IMR-90 (cell line): ENCODE measurements around the gene SLC16A8. TPM values are rescaled to one million over a fixed set of nuclear protein-coding genes. Genes with fewer than 3 reads are reported as not detected.

Experiments used
- ATAC-seq: fragments of 200-7000 bp; cut with Tn5 transposase; 2 replicates; pipeline ENCODE4 v1.9.1; 2020; ENCODE audit warnings: low read depth, mild to moderate bottlenecking, moderate library complexity
- BruUV-seq: library from RNA; stranded (reverse); fragments of 400-500 nt; replicated peaks from 2 replicates; lab custom pipeline; 2021; lab: Mats Ljungman, UMichigan
- CTCF ChIA-PET: fragments of 300-600 bp; formaldehyde crosslinking; extraction: SDS; loops from one replicate; lab custom pipeline; 2021; ENCODE audit warnings: antibody characterized with exemption; lab: Yijun Ruan, JAX
- POLR2A ChIA-PET: fragments of 300-600 bp; sonication (Branson Sonifier 250); formaldehyde crosslinking; loops from one replicate; lab custom pipeline; 2022; ENCODE audit warnings: antibody characterized with exemption; ENCODE audit not compliant: unreplicated experiment; lab: Charles Lee
- DNase-seq: peaks from one replicate; pipeline ENCODE4 v3.0.0; 2013
- H2AFZ ChIP-seq: replicated peaks from 2 replicates; pipeline ENCODE3; 2013; ENCODE audit warnings: low read length, mild to moderate bottlenecking; ENCODE audit not compliant: poor library complexity
- H2AK5ac ChIP-seq: 2 replicates; pipeline ENCODE4 v1.6.1; 2013; ENCODE audit warnings: low read depth, low read length, inconsistent platforms
- H2AK9ac ChIP-seq: replicated peaks from 2 replicates; pipeline ENCODE3; 2013; ENCODE audit warnings: mild to moderate bottlenecking, low read depth, low read length, moderate library complexity; ENCODE audit not compliant: poor library complexity
- H2BK120ac ChIP-seq: 2 replicates; pipeline ENCODE4 v1.6.1; 2013; ENCODE audit warnings: low read depth, low read length, inconsistent platforms
- H2BK15ac ChIP-seq: 3 replicates; pipeline ENCODE4 v1.6.1; 2013; ENCODE audit warnings: low read depth, low read length, inconsistent platforms
- H2BK20ac ChIP-seq: 2 replicates; pipeline ENCODE4 v1.6.1; 2013; ENCODE audit warnings: low read depth, mild to moderate bottlenecking, inconsistent platforms, low read length, moderate library complexity
- H2BK5ac ChIP-seq: 2 replicates; pipeline ENCODE4 v1.6.1; 2013; ENCODE audit warnings: mild to moderate bottlenecking, low read depth, low read length, inconsistent platforms; ENCODE audit not compliant: poor library complexity, severe bottlenecking
- H3K14ac ChIP-seq: replicated peaks from 2 replicates; pipeline ENCODE4 v1.6.1; 2013; ENCODE audit warnings: low read depth, low read length, inconsistent platforms
- H3K18ac ChIP-seq: 2 replicates; pipeline ENCODE4 v1.6.1; 2013; ENCODE audit warnings: low read depth, low read length, control low read depth
- H3K23ac ChIP-seq: 2 replicates; pipeline ENCODE4 v1.6.1; 2013; ENCODE audit warnings: low read depth, low read length, inconsistent platforms
- H3K27ac ChIP-seq: 2 replicates; pipeline ENCODE4 v1.5.1; 2013; ENCODE audit warnings: mild to moderate bottlenecking, control low read depth, low read length; ENCODE audit not compliant: insufficient read depth
- H3K27me3 ChIP-seq: 2 replicates; pipeline ENCODE4 v1.6.1; 2013; ENCODE audit warnings: low read length; ENCODE audit not compliant: control insufficient read depth, insufficient read depth
- H3K36me3 ChIP-seq: 2 replicates; pipeline ENCODE4 v1.6.1; 2013; ENCODE audit warnings: low read length, mixed read lengths; ENCODE audit not compliant: control insufficient read depth, insufficient read depth
- H3K4ac ChIP-seq: 2 replicates; pipeline ENCODE4 v1.6.1; 2013; ENCODE audit warnings: low read depth, low read length, inconsistent platforms
- H3K4me1 ChIP-seq: 2 replicates; pipeline ENCODE4 v1.6.1; 2013; ENCODE audit warnings: low read length, mixed read lengths; ENCODE audit not compliant: control insufficient read depth, insufficient read depth
- H3K4me2 ChIP-seq: 2 replicates; pipeline ENCODE4 v1.6.1; 2013; ENCODE audit warnings: low read depth, mild to moderate bottlenecking, control low read depth, low read length, moderate library complexity
- H3K4me3 ChIP-seq: 2 replicates; pipeline ENCODE4 v1.5.1; 2013; ENCODE audit warnings: low read depth, mild to moderate bottlenecking, control low read depth, low read length, moderate library complexity; ENCODE audit not compliant: insufficient read depth
- H3K56ac ChIP-seq: 2 replicates; pipeline ENCODE4 v1.6.1; 2013; ENCODE audit warnings: low read length, inconsistent platforms; ENCODE audit not compliant: insufficient read depth; ENCODE audit errors: extremely low read depth
- H3K79me1 ChIP-seq, 2 experiments: 2 replicates each; pipeline ENCODE4 v1.6.1; 2013; ENCODE audit warnings: low read length in 2 of 2, inconsistent platforms in 1 of 2, low read depth in 1 of 2
- H3K9ac ChIP-seq: 2 replicates; pipeline ENCODE4 v1.6.1; 2013; ENCODE audit warnings: low read depth, low read length, control low read depth
- H3K9me1 ChIP-seq: 2 replicates; pipeline ENCODE4 v1.6.1; 2013; ENCODE audit warnings: low read length, inconsistent platforms; ENCODE audit not compliant: insufficient read depth
- H3K9me3 ChIP-seq: 2 replicates; pipeline ENCODE4 v1.6.1; 2013; ENCODE audit warnings: low read length; ENCODE audit not compliant: control insufficient read depth, insufficient read depth
- H4K20me1 ChIP-seq: 2 replicates; pipeline ENCODE4 v1.6.1; 2013; ENCODE audit warnings: low read length, inconsistent platforms; ENCODE audit not compliant: insufficient read depth
- H4K5ac ChIP-seq: 2 replicates; pipeline ENCODE4 v1.6.1; 2013; ENCODE audit warnings: mild to moderate bottlenecking, low read depth, low read length, control low read depth
- H4K8ac ChIP-seq, 2 experiments: 2 replicates each; pipeline ENCODE4 v1.6.1; 2013; ENCODE audit warnings: low read depth in 2 of 2, low read length in 2 of 2, control low read depth in 1 of 2, inconsistent platforms in 1 of 2
- H4K91ac ChIP-seq: 2 replicates; pipeline ENCODE4 v1.6.1; 2013; ENCODE audit warnings: low read depth, low read length, inconsistent platforms; ENCODE audit not compliant: insufficient read depth
- BHLHE40 ChIP-seq: fragments of 150-350 bp; IDR thresholded peaks from 2 replicates; pipeline ENCODE4 v1.6.1; 2016; ENCODE audit warnings: mild to moderate bottlenecking, low read depth, low read length
- CHD1 ChIP-seq: IDR thresholded peaks from 2 replicates; pipeline ENCODE4 v1.6.1; 2012; ENCODE audit warnings: low read depth, low read length, improper control_type of control experiment
- MAFK ChIP-seq: IDR thresholded peaks from 2 replicates; pipeline ENCODE4 v1.6.1; 2012; ENCODE audit warnings: low read depth, low read length, improper control_type of control experiment
- NFE2L2 ChIP-seq: fragments of 150-350 bp; IDR thresholded peaks from 2 replicates; pipeline ENCODE4 v1.6.1; 2016; ENCODE audit warnings: low read depth, mild to moderate bottlenecking, low read length
- RCOR1 ChIP-seq: IDR thresholded peaks from 2 replicates; pipeline ENCODE4 v1.6.1; 2012; ENCODE audit warnings: mild to moderate bottlenecking, low read length, improper control_type of control experiment; ENCODE audit not compliant: insufficient replicate concordance
- SMC3 ChIP-seq: fragments of 150-350 bp; IDR thresholded peaks from 2 replicates; pipeline ENCODE4 v1.6.1; 2016; ENCODE audit warnings: low read depth, mild to moderate bottlenecking, antibody characterized with exemption, low read length, moderate library complexity
- WGBS, 2 experiments: methylation state at CpG; one replicate each; pipeline versions ENCODE4 v1.1.5 to v1.1.7; 2013; ENCODE audit warnings: missing lambda C conversion rate in 2 of 2; ENCODE audit not compliant: insufficient read length in 1 of 2; ENCODE audit errors: extremely low coverage in 2 of 2; 5-methylcytosine and 5-hydroxymethylcytosine counted together
- dilution Hi-C: fragments of 300-500 bp; cut with HindIII; formaldehyde crosslinking; loops from one replicate; pipeline ENCODE4 v1.14.3; 2018; ENCODE audit warnings: low sequenced_read_pairs; ENCODE audit not compliant: unreplicated experiment
- in situ Hi-C: fragments of 300-500 bp; cut with MboI; formaldehyde crosslinking; loops from 3 replicates; pipeline ENCODE4 v1.14.3; 2019; ENCODE audit warnings: low sequenced_read_pairs, inconsistent platforms, mixed read lengths
- intact Hi-C: fragments of 100-400 bp; cut with micrococcal nuclease; formaldehyde crosslinking; loops from 2 replicates; pipeline ENCODE4 v1.10.0; 2022
- polyA plus RNA-seq, 3 experiments: library from polyadenylated mRNA; depleted of rRNA; stranded (reverse); fragments of >200 nt; gene quantifications; 2 replicates each; pipeline ENCODE4 v1.2.3, GENCODE V29; 2012; ENCODE audit warnings: low replicate concordance in 1 of 3
- total RNA-seq: library from RNA; depleted of rRNA; stranded (reverse); fragments of >200 nt; gene quantifications from 2 replicates; pipeline ENCODE4 v1.2.3, GENCODE V29; 2012
- TF ChIP-seq, protein P1 (sequence below): fragments of 150-350 bp; IDR thresholded peaks from 2 replicates; pipeline ENCODE4 v1.6.1; 2016; ENCODE audit warnings: low read depth, mild to moderate bottlenecking, low read length, moderate library complexity, borderline replicate concordance

SLC16A8 gene
- total and polyA plus RNA-seq, 2 of the 4 experiments (the other 2 are of a cell fraction): not detected

DNA sequence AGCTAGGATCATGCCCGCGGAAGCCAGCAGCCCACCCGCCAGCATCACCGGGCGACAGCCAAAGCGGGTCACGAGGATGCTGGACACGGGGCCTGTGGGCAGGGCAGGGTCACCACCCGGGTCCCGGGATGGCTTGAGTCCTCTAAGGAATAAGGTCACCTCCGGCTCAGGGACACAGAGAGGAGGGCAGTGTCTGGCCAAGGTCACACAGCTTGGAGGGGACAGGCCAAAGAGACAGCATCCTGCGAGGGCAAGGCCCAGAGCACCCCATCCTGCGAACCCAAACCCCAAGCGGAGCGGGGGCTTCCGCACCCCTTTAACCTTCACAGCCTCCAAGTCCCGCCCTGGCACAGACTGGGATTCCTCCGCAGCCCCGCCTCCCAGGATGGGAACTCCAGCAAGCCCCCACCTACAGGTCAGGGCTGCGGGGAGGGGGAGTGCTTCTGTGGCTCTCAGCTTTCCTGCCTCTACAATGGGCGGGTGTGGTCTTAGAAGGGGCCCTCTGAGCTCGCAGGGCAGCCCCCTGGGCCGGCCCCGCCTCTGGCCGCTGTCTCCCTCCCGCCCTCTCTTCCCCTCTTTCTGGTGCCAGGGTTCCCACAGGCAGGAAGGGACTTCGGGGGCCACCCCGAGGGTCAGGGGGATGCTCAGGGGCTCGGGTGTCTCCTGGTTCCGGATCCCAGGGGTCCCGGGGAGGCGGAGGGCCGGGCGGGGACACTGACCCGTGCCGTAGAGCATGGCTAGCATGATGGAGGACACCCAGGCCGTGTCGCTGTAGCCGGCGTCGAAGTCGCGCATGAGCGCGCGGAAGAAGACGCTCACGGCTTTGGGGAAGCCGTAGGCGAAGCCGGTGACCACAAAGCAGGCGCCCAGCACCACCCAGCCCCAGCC lies 1.8 kb downstream of the SLC16A8 start:
- Histone ChIP-seq H2AK5ac (no peak overlapping the region), H2BK120ac (no peak overlapping the region), H2BK15ac (no peak overlapping the region), H3K14ac (no peak overlapping the region), H3K9me3 (no peaks in the 10 kb centered on the region), H3K4me3 (no peak overlapping the region), H2BK20ac (no peak overlapping the region), H4K5ac (no peak overlapping the region), H2AFZ (peak overlapping the region; percentile 13), H3K4me2 (no peak overlapping the region), H3K36me3 (no peaks in the 10 kb centered on the region), H3K4me1 (no peaks in the 10 kb centered on the region; the same call in 1 of the 2 replicates), H3K23ac (no peak overlapping the region), H4K91ac (no peak overlapping the region), H3K4ac (no peak overlapping the region), H4K8ac (no peak overlapping the region), H3K18ac (no peak overlapping the region), H3K9me1 (0 out of 2 replicates have a peak, but pooled peaks cover 6% of the 10 kb centered on the region), H2BK5ac (no peak overlapping the region), H3K27ac (no peak overlapping the region), H4K20me1 (no peaks in the 10 kb centered on the region; the same call in 1 of the 2 replicates), H3K27me3 (peaks cover 38% of the 10 kb centered on the region), H3K79me1 (no peaks in the 10 kb centered on the region), H2AK9ac (no peak overlapping the region), H3K9ac (no peak overlapping the region), H3K56ac (no peak overlapping the region)
- no peak for TF ChIP-seq SMC3
- TF ChIP-seq CHD1: no peak
- TF ChIP-seq MAFK: no peak
- no peak for TF ChIP-seq RCOR1
- TF ChIP-seq BHLHE40: no peak
- TF ChIP-seq, protein P1, sequence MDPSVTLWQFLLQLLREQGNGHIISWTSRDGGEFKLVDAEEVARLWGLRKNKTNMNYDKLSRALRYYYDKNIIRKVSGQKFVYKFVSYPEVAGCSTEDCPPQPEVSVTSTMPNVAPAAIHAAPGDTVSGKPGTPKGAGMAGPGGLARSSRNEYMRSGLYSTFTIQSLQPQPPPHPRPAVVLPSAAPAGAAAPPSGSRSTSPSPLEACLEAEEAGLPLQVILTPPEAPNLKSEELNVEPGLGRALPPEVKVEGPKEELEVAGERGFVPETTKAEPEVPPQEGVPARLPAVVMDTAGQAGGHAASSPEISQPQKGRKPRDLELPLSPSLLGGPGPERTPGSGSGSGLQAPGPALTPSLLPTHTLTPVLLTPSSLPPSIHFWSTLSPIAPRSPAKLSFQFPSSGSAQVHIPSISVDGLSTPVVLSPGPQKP: no peak
- TF ChIP-seq NFE2L2: no peak
- dilution Hi-C loops (no loop called here), intact Hi-C loops (no loop called here), in situ Hi-C loops (no loop called here)
- WGBS, 2 experiments: 33% methylated on average over 26 of the region's 52 CpGs; no CpG with 5 or more reads in 1 of the 2 experiments
- CTCF ChIA-PET: interaction anchor here (0.6 kb wide), 1 partner anchor 468 kb away, joined by 6 read pairs; no protein-coding TSS in a partner anchor
- DNase-seq (no peak), ATAC-seq (no peak)
- POLR2A ChIA-PET: no interaction called here
- BruUV-seq: no TSS peak
